ENCODE data around the gene RPH3AL.
"Not testable (repeated sequence)": the region's sequence is repeated elsewhere in the genome, so short reads cannot be mapped to it uniquely, and the experiment has no call there.

The RPH3AL gene

GRCh38 chr17:227078-227945 lies 125.3 kb downstream of the RPH3AL start:
- DNase-seq (ENCODE audit: low read depth in 1 of 2, low spot score in 1 of 2): no peak

DNA sequence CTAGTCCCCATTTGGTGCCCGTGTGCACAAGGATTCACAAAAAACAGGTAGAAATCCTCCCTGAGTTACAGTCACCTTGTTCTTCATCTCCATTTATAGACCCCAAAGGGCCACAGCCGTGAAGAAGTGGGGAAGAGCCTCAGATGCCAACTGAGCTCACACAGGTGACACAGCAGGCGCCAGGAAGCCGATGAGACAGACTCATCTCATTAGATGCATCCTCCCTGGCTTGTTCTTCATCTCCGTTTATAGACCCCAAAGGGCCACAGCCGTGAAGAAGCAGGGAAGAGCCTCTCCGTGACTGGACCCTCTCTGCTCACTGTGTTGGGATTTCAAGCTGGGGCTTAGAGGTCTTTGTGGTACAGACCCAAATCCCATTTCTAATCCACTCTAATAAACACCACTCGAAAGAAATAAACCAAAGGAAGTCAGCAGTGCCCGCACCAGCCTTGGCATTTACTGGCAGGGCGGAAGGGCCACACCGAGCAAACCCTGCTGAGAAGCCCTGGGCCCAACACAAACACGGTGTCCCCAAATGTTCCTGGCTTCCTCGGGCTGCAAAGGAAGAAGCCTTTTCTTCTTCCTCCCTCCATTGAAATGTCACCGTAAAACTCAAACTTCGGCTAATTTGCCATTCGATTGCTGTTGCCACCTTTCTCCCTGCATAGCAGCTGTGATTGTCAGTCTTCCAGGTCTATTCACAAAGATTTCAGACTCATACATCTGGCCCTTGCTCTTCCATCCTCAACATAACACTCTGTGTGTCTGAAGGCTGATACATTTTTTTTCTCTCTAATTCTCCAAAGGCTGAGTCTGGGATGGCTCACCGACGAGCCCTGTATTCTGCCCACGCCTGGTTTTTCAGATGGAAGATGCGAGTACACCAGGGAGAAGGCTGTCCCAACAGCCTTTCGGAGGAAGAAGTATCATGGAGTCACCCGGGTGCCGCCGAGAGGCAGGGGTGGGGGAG lies 126.2 kb downstream of the RPH3AL start:
- DNase-seq (ENCODE audit: low read depth in 1 of 2, low spot score in 1 of 2): no peak

- no peak for DNase-seq (ENCODE audit: low read depth in 1 of 2, low spot score in 1 of 2)
These were observed 127.1 kb downstream of the RPH3AL start for GRCh38 chr17:225551-225950.

DNA sequence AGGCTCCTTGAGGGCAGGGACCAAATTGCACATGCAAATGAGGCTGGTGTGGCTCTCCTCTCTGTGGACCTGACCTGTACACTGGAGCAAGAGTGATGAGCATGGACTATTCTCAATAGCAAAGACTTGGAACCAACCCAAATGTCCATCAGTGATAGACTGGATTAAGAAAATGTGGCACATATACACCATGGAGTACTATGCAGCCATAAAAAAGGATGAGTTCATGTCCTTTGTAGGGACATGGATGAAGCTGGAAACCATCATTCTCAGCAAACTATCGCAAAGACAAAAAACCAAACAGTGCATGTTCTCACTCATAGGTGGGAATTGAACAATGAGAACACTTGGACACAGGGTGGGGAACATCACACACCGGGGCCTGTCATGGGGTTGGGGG lies 128.0 kb downstream of the RPH3AL start:
- DNase-seq (ENCODE audit: low read depth in 1 of 2, low spot score in 1 of 2): not testable (repeated sequence)

DNA sequence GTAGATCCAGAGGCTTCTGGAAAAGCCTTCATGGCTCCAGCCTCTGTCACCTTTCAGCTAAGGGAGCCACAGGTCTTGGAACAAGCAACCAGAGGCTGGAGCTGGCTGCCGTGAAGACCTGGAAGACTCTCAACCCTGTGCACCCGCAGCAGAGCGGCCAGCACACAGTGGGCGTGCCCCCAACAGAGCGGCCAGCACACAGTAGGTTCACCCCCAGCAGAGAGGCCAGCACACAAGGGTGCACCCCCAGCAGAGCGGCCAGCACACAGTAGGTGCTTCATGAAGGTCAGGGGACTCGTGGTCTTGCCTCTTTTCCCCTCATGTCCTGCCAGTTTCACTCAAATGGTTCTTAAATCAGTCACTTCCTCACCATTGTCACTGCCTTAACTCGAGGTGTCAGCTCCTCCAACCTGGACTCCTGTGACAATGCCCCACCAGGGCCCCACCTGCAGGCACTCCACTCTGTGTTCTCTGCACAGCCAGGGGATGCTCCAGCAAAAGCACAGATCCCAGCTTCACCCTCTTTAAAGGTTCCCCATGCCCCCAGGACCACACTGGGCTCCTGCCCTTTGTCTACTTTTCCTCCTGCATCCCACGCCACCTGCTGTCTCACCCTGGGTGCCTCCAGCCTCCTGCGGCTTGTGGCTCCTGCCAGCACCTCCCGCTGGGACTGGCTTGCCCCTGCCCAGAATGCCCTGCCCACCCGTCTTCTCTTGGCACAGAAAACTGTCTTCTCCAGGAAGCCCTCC lies 128.7 kb downstream of the RPH3AL start:
- DNase-seq (ENCODE audit: low read depth in 1 of 2, low spot score in 1 of 2): no peak

DNA sequence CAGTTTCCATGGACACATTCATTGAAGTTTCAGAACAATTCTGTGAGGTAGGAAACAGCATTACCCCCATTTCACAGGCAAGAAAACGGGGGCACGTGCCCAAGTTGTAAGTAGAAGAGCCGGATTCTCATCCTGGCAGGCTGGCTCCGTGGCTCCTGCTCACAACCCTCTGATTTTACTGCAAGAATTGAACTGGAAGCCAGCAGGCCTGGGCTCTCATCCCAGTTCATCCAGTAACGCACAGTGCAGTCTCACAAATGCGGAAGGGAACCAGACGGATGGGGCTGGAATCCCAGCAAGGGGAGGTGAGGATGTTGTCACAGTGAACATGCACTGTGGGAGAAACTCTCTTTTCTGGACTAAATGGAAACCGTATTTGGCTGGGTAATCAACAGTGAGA lies 130.4 kb downstream of the RPH3AL start:
- DNase-seq (ENCODE audit: low read depth in 1 of 2, low spot score in 1 of 2): no peak

DNA sequence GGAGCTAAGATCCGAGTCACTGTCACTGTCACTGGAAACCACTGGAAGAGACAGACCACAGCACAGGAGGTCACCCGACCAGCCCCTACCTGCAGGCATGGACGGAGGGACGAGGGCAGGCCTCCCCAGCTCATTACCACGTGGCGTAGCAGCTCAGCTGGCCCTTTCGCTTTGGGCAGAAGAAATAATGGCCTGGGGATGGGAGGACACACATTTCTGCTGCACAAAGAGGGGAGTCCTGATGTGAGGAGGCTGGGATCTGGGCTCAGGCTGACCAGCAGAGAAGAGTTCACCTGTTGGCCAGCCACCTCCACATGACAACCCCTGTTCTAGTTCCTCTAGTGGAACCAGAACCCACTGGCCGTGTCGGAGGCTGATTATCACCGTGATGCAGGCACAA lies 132.9 kb downstream of the RPH3AL start:
- DNase-seq (ENCODE audit: low read depth in 1 of 2, low spot score in 1 of 2): no peak

- no peak for DNase-seq (ENCODE audit: low read depth in 1 of 2, low spot score in 1 of 2)
These were observed 134.0 kb downstream of the RPH3AL start for GRCh38 chr17:218432-219110.

- DNase-seq (ENCODE audit: low read depth in 1 of 2, low spot score in 1 of 2): no peak
These were observed 136.0 kb downstream of the RPH3AL start for GRCh38 chr17:216625-217024.

DNA sequence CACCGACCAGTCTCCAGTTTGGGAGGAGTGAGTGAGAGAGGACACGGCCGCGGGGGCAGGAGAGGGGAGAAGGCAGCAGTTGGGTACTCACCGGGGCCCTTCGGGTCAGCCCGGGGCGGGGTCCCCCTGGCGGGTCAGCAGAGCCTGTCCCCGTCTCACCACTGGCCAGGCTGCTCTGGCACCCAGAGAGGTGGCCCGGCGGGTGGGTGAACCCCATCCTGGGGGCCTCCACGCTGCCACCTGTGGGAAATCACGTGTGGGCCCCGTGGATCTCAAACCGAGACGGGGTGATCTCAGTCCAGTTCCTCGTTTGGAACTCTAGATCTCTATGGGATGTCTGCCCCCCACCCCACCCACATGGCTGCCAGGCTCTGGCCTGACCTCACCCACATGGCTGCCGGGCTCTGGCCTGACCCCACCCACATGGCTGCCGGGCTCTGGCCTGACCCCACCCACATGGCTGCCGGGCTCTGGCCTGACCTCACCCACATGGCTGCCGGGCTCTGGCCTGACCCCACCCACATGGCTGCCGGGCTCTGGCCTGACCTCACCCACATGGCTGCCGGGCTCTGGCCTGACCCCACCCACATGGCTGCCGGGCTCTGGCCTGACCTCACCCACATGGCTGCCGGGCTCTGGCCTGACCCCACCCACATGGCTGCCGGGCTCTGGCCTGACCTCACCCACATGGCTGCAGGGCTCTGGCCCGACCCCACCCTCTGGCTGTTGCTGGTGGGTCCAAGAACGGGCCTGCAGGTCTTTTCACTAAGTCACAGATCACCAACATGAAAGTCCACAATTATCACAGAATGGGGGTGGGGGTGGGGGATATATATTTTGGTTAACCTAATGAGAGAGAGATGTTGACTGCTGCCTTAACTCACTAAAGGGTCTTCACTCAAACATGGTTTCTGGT lies 136.8 kb downstream of the RPH3AL start:
- DNase-seq (ENCODE audit: low read depth in 1 of 2, low spot score in 1 of 2): not testable (repeated sequence)

- DNase-seq (ENCODE audit: low read depth in 1 of 2, low spot score in 1 of 2): no peak
These were observed 137.7 kb downstream of the RPH3AL start for GRCh38 chr17:214881-215331.

GRCh38 chr17:213286-214105 lies 139.1 kb downstream of the RPH3AL start:
- DNase-seq (ENCODE audit: low read depth in 1 of 2, low spot score in 1 of 2): no peak

DNA sequence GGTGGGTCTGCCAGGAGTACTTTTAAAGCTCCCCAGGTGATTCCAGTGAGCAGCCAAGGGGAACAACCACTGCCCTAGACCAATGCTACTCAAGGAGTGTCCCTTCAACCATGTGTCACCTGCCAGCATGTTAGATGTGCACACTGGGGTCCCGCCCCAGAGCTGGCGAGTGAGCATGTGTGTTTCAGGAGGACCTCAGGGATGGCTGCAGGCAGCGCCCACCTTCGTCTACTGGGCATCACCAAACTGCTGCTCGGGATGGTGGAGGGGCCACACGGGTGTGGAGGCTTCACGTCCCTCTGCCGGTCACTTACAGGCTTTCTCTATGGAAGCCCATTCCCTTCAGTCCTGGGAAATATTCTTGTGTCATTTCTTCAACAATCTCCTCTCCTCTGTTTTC lies 142.2 kb downstream of the RPH3AL start:
- no peak for DNase-seq (ENCODE audit: low read depth in 1 of 2, low spot score in 1 of 2)

GRCh38 chr17:208429-208828 lies 144.2 kb downstream of the RPH3AL start:
- no peak for DNase-seq (ENCODE audit: low read depth in 1 of 2, low spot score in 1 of 2)

DNA sequence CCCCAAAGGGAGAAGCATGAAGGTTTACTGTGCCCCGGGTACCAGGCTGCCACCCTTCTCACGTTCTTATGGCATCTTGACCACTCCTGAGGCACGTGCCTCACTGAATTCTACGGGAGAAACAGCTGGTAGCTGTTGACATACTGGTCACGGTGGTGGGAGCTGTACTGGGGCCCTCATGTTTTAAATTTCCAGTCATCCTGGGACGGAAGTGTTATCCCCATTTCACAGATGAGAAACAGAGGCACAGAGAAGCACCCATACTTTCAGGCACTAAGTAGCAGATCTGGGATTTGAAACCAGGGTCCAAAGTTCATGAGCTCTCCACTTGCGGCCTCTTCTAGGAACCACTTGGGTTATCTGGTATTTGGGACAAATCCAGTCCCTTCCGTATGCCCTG lies 144.8 kb downstream of the RPH3AL start:
- DNase-seq (ENCODE audit: low read depth in 1 of 2, low spot score in 1 of 2): no peak

DNA sequence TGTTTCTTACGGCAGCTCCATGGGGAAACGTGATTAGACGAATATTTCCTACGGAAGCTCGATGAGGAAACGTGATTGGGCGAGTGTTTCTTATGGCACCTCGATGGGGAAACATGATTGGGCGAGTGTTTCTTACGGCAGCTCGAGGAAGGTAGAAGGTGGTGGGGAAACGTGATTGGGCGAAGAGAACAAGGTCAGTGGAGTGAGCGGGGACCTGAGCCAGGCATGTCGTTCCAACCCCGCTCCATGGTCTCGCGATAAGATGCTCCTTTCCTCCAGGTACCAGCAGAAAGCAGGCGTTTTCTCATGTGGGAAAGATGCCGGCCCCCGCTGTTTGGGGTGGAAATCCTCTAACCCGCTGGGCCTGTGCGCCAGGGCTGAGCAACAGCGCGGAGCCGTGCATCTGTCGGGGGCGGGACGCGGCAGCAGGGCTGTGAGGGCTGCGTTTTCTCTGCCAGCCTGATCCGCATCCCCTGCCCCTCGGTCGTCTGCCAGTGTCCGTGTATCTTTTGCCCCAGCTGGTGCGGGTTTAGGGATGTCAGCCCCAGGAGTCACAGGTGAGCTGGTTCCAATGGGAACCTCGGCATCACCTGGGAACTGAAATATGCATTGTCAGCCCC lies 145.6 kb downstream of the RPH3AL start:
- DNase-seq (ENCODE audit: low read depth in 1 of 2, low spot score in 1 of 2): no peak

DNA sequence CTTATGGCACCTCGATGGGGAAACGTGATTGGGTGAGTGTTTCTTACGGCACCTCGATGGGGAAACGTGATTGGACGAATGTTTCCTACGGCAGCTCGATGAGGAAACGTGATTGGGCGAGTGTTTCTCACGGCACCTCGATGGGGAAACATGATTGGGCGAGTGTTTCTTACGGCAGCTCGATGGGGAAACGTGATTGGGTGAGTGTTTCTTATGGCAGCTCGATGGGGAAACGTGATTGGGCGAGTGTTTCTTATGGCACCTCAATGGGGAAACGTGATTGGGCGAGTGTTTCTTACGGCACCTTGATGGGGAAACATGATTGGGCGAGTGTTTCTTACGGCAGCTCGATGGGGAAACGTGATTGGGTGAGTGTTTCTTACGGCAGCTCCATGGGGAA lies 146.1 kb downstream of the RPH3AL start:
- DNase-seq (ENCODE audit: low read depth in 1 of 2, low spot score in 1 of 2): not testable (repeated sequence)

DNA sequence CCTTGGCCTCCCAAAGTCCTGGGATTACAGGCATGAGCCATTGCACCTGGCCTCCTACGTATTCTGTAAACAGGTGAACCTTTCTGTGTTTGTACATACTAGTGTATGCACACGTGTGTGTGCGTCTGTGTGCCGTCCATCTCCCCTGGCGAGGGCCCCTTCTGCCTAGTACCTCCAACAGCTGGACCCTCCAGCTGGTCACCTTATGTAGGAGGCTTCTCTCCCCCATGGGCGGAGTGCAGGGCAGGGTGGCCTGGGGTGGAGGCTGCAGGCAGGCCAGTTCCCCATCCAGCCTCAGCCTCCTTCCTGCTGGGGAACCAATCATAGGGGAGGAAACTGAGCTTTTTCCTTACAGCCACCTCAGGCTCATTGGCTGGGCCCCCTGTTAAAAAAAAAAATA lies 146.8 kb downstream of the RPH3AL start:
- no peak for DNase-seq (ENCODE audit: low read depth in 1 of 2, low spot score in 1 of 2)

All from stimulated activated CD4-positive, alpha-beta T cell treated with anti-CD3 and anti-CD28 coated beads, Interleukin-15, amount 100 ng/mL, for 1 hour (primary cell).